ENCODE measurements around the gene CD96. TPM values are rescaled to one million over a fixed set of nuclear protein-coding genes. Genes with fewer than 3 reads are reported as not detected.

The CD96 gene
- total and polyA plus RNA-seq, 2 experiments from 2014 or later: 0.60 to 2.0 TPM

- no peaks in the 10 kb centered on the region for H3K9me2 ChIP-seq (replicated peaks; ENCODE audit: insufficient read depth)
- 98% methylated on average over 4 of the region's 4 CpGs for WGBS (ENCODE audit: low lambda C conversion rate, missing lambda C conversion rate)
- no peaks in the 10 kb centered on the region for H3K9me3 ChIP-seq (ENCODE audit: low read depth)
- H3K4me3 ChIP-seq: no peak overlapping the region
- no peaks in the 10 kb centered on the region for H3K4me1 ChIP-seq (ENCODE audit: insufficient read depth)
- no peaks in the 10 kb centered on the region for H3K27me3 ChIP-seq
- H4K20me1 ChIP-seq (ENCODE audit: insufficient read depth, poor library complexity, severe bottlenecking): no peaks in the 10 kb centered on the region
- no peak overlapping the region for H3K27ac ChIP-seq
- TF ChIP-seq EZH2phosphoT487 (IDR thresholded peaks at IDR 0.05; ENCODE audit: low read depth, severe bottlenecking, unreplicated experiment): no peak
- TF ChIP-seq EZH2 (IDR thresholded peaks at IDR 0.05; ENCODE audit: borderline replicate concordance): no peak
- no peak for TF ChIP-seq CTCF (IDR thresholded peaks at IDR 0.05; ENCODE audit: poor library complexity)
- no peak for DNase-seq (ENCODE audit: low spot score)
- H3K79me2 ChIP-seq: no peaks in the 10 kb centered on the region
- no peaks in the 10 kb centered on the region for H3K36me3 ChIP-seq (replicated peaks; ENCODE audit: insufficient read depth, low read depth)
- no peak overlapping the region for H3K4me2 ChIP-seq
- H2AFZ ChIP-seq: no peak overlapping the region
These were observed 54.3 kb downstream of the CD96 start for GRCh38 chr3:111596328-111596727.

DNA sequence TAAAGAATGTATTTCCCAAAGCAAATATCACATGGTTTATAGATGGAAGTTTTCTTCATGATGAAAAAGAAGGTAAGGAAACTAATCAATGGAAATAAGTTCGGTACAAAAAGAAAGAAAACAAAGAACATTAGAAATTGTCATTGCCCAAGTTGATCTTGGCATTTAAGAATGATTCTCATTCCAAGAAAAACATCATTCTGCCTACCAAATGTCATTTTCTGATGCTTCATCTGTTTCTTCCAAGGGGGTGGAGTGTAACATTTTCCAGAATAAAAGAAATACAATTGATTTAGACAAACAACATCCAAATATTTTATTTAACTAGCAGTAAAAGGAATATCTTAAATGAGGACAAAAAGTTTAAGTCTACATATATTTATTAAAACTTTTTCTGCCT lies 56.1 kb downstream of the CD96 start:
- no peak overlapping the region for H3K4me2 ChIP-seq

DNA sequence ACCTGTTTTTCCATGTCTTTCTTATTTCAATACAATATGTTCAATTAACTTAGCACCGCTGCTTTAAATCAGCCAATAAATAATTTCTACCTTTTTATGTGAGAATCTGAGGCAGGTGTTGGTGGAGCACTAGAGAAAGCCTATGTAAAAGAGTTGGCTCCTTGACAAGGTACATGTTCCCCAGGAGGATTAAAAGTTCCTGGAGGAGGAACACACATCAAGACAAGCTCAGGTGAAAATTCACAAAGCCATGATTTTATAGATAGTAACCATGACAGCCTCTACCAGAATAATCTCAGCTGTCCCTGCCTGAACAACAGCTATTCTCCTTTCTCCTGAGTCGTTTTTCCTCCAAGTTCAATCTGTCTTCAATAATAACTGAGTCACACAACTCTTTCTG lies 56.6 kb downstream of the CD96 start:
- Histone ChIP-seq H3K36me3 (replicated peaks; ENCODE audit: insufficient read depth, low read depth) (no peaks in the 10 kb centered on the region), H3K27me3 (no peaks in the 10 kb centered on the region), H2AFZ (no peak overlapping the region), H3K27ac (no peak overlapping the region), H3K4me1 (ENCODE audit: insufficient read depth) (no peaks in the 10 kb centered on the region), H3K9me2 (replicated peaks; ENCODE audit: insufficient read depth) (no peaks in the 10 kb centered on the region), H4K20me1 (ENCODE audit: insufficient read depth, poor library complexity, severe bottlenecking) (no peaks in the 10 kb centered on the region), H3K79me2 (no peaks in the 10 kb centered on the region), H3K4me3 (no peak overlapping the region), H3K9me3 (ENCODE audit: low read depth) (no peaks in the 10 kb centered on the region), H3K4me2 (no peak overlapping the region)
- no peak for TF ChIP-seq CTCF (IDR thresholded peaks at IDR 0.05; ENCODE audit: poor library complexity)
- no peak for TF ChIP-seq EZH2phosphoT487 (IDR thresholded peaks at IDR 0.05; ENCODE audit: low read depth, severe bottlenecking, unreplicated experiment)
- no peak for TF ChIP-seq EZH2 (IDR thresholded peaks at IDR 0.05; ENCODE audit: borderline replicate concordance)
- no peak for DNase-seq (ENCODE audit: low spot score)
- 85% methylated on average over 2 of the region's 2 CpGs for WGBS (ENCODE audit: low lambda C conversion rate, missing lambda C conversion rate)

More for the DNA sequence above, 56.1 kb downstream of the CD96 start:
- TF ChIP-seq CTCF (IDR thresholded peaks at IDR 0.05; ENCODE audit: poor library complexity) (no peak), EZH2 (IDR thresholded peaks at IDR 0.05; ENCODE audit: borderline replicate concordance) (no peak), EZH2phosphoT487 (IDR thresholded peaks at IDR 0.05; ENCODE audit: low read depth, severe bottlenecking, unreplicated experiment) (no peak)
- no peak for DNase-seq (ENCODE audit: low spot score)
- 94% methylated on average over 1 of the region's 1 CpG for WGBS (ENCODE audit: low lambda C conversion rate, missing lambda C conversion rate)
- no peaks in the 10 kb centered on the region for H3K27me3 ChIP-seq
- H3K36me3 ChIP-seq (replicated peaks; ENCODE audit: insufficient read depth, low read depth): no peaks in the 10 kb centered on the region
- H3K79me2 ChIP-seq: no peaks in the 10 kb centered on the region
- no peaks in the 10 kb centered on the region for H3K9me2 ChIP-seq (replicated peaks; ENCODE audit: insufficient read depth)
- H2AFZ ChIP-seq: no peak overlapping the region
- H3K27ac ChIP-seq: no peak overlapping the region
- H3K4me3 ChIP-seq: no peak overlapping the region
- no peaks in the 10 kb centered on the region for H3K9me3 ChIP-seq (ENCODE audit: low read depth)
- no peaks in the 10 kb centered on the region for H3K4me1 ChIP-seq (ENCODE audit: insufficient read depth)
- no peaks in the 10 kb centered on the region for H4K20me1 ChIP-seq (ENCODE audit: insufficient read depth, poor library complexity, severe bottlenecking)

GRCh38 chr3:111601810-111602209 lies 59.8 kb downstream of the CD96 start:
- H3K27me3 ChIP-seq: no peaks in the 10 kb centered on the region
- 86% methylated on average over 4 of the region's 4 CpGs for WGBS (ENCODE audit: low lambda C conversion rate, missing lambda C conversion rate)
- no peak for DNase-seq (ENCODE audit: low spot score)
- no peaks in the 10 kb centered on the region for H3K9me2 ChIP-seq (replicated peaks; ENCODE audit: insufficient read depth)
- TF ChIP-seq EZH2 (IDR thresholded peaks at IDR 0.05; ENCODE audit: borderline replicate concordance) (no peak), CTCF (IDR thresholded peaks at IDR 0.05; ENCODE audit: poor library complexity) (no peak), EZH2phosphoT487 (IDR thresholded peaks at IDR 0.05; ENCODE audit: low read depth, severe bottlenecking, unreplicated experiment) (no peak)
- H2AFZ ChIP-seq: no peak overlapping the region
- no peaks in the 10 kb centered on the region for H4K20me1 ChIP-seq (ENCODE audit: insufficient read depth, poor library complexity, severe bottlenecking)
- no peak overlapping the region for H3K4me2 ChIP-seq
- no peak overlapping the region for H3K4me3 ChIP-seq
- H3K36me3 ChIP-seq (replicated peaks; ENCODE audit: insufficient read depth, low read depth): no peaks in the 10 kb centered on the region
- H3K79me2 ChIP-seq: no peaks in the 10 kb centered on the region
- no peaks in the 10 kb centered on the region for H3K4me1 ChIP-seq (ENCODE audit: insufficient read depth)
- H3K27ac ChIP-seq: no peak overlapping the region
- H3K9me3 ChIP-seq (ENCODE audit: low read depth): no peaks in the 10 kb centered on the region

Measured in hepatocyte (in vitro differentiated cells).